Activated naive CD8-positive, alpha-beta T cell treated with anti-CD3 and anti-CD28 coated beads, Interleukin-2, amount 50 U/mL, for 24 hours (primary cell): ENCODE data around the gene BCAS1.

ENCODE experiments used
- ATAC-seq: fragments of 150-1000 bp; cut with Tn5 transposase; one replicate; pipeline ENCODE4 v1.10.0; 2021
- DNase-seq: peaks from one replicate; pipeline ENCODE4 v3.0.0; 2021
- H3K27ac Mint-ChIP-seq: one replicate; pipeline ENCODE4 v1.8.0; 2021; ENCODE audit warnings: mild to moderate bottlenecking, mixed read lengths
- H3K27me3 Mint-ChIP-seq: one replicate; pipeline ENCODE4 v1.8.0; 2021; ENCODE audit warnings: mixed read lengths
- H3K36me3 Mint-ChIP-seq: one replicate; pipeline ENCODE4 v1.8.0; 2021; ENCODE audit warnings: low read depth, mixed read lengths
- H3K4me1 Mint-ChIP-seq: one replicate; pipeline ENCODE4 v1.8.0; 2021; ENCODE audit warnings: mixed read lengths
- H3K4me3 Mint-ChIP-seq: one replicate; pipeline ENCODE4 v1.8.0; 2021; ENCODE audit warnings: mild to moderate bottlenecking, moderate library complexity, mixed read lengths
- H3K9me3 Mint-ChIP-seq: one replicate; pipeline ENCODE4 v1.8.0; 2021; ENCODE audit warnings: mixed read lengths

The BCAS1 gene

GRCh38 chr20:54070187-54070987, at the start of gene BCAS1:
Gene BCAS1 (minus strand): TSS chr20:54070594. CDS start chr20:54058718, 11,876 bp downstream.
- H3K36me3 Mint-ChIP-seq = no peaks in the 10 kb centered on the region
- ATAC-seq = no peak
- H3K9me3 Mint-ChIP-seq = no peaks in the 10 kb centered on the region
- peaks cover 6% of the 10 kb centered on the region for H3K4me1 Mint-ChIP-seq
- H3K27ac Mint-ChIP-seq = no peak within 1 kb of the TSS
- no peak for DNase-seq
- no peak within 1 kb of the TSS for H3K4me3 Mint-ChIP-seq
- H3K27me3 Mint-ChIP-seq = no peaks in the 10 kb centered on the region

GRCh38 chr20:54119744-54120143, 49.4 kb upstream of the BCAS1 start:
- no peak overlapping the region for H3K27ac Mint-ChIP-seq
- peaks cover 5% of the 10 kb centered on the region for H3K4me1 Mint-ChIP-seq
- H3K9me3 Mint-ChIP-seq = no peaks in the 10 kb centered on the region
- H3K27me3 Mint-ChIP-seq = peaks cover 2% of the 10 kb centered on the region
- H3K4me3 Mint-ChIP-seq = no peak overlapping the region
- no peaks in the 10 kb centered on the region for H3K36me3 Mint-ChIP-seq
- ATAC-seq = no peak
- no peak for DNase-seq

- peaks cover 4% of the 10 kb centered on the region for H3K4me1 Mint-ChIP-seq
- no peaks in the 10 kb centered on the region for H3K9me3 Mint-ChIP-seq
- DNase-seq = no peak
- no peak overlapping the region for H3K27ac Mint-ChIP-seq
- ATAC-seq = no peak
- peaks cover 5% of the 10 kb centered on the region for H3K27me3 Mint-ChIP-seq
- no peak overlapping the region for H3K4me3 Mint-ChIP-seq
- no peaks in the 10 kb centered on the region for H3K36me3 Mint-ChIP-seq
These were observed 48.0 kb upstream of the BCAS1 start for GRCh38 chr20:54118220-54119001.

- H3K36me3 Mint-ChIP-seq = no peaks in the 10 kb centered on the region
- no peak for ATAC-seq
These were observed 46.3 kb upstream of the BCAS1 start for GRCh38 chr20:54116550-54117235.

GRCh38 chr20:54115172-54115854, 44.9 kb upstream of the BCAS1 start:
- Mint-ChIP-seq H3K27ac (no peak overlapping the region), H3K36me3 (no peaks in the 10 kb centered on the region), H3K27me3 (peaks cover 7% of the 10 kb centered on the region), H3K4me1 (no peaks in the 10 kb centered on the region), H3K4me3 (no peak overlapping the region), H3K9me3 (no peaks in the 10 kb centered on the region)
- ATAC-seq (no peak), DNase-seq (no peak)

More at GRCh38 chr20:54116550-54117235, 46.3 kb upstream of the BCAS1 start:
- Mint-ChIP-seq H3K27me3 (peaks cover 5% of the 10 kb centered on the region), H3K9me3 (no peaks in the 10 kb centered on the region), H3K27ac (no peak overlapping the region), H3K4me1 (no peaks in the 10 kb centered on the region), H3K4me3 (no peak overlapping the region)
- DNase-seq = no peak

GRCh38 chr20:54114109-54114508, 43.7 kb upstream of the BCAS1 start:
- ATAC-seq = no peak
- Mint-ChIP-seq H3K4me1 (no peaks in the 10 kb centered on the region), H3K27me3 (peaks cover 7% of the 10 kb centered on the region), H3K9me3 (no peaks in the 10 kb centered on the region), H3K27ac (no peak overlapping the region), H3K4me3 (no peak overlapping the region), H3K36me3 (no peaks in the 10 kb centered on the region)
- no peak for DNase-seq

GRCh38 chr20:54113566-54113965, 43.2 kb upstream of the BCAS1 start:
- H3K27ac Mint-ChIP-seq = no peak overlapping the region
- no peak overlapping the region for H3K4me3 Mint-ChIP-seq
- ATAC-seq (no peak), DNase-seq (no peak)
- no peaks in the 10 kb centered on the region for H3K36me3 Mint-ChIP-seq
- no peaks in the 10 kb centered on the region for H3K9me3 Mint-ChIP-seq
- H3K27me3 Mint-ChIP-seq = peaks cover 7% of the 10 kb centered on the region
- no peaks in the 10 kb centered on the region for H3K4me1 Mint-ChIP-seq

- DNase-seq (no peak), ATAC-seq (no peak)
- peaks cover 7% of the 10 kb centered on the region for H3K27me3 Mint-ChIP-seq
- H3K27ac Mint-ChIP-seq = no peak overlapping the region
- H3K9me3 Mint-ChIP-seq = no peaks in the 10 kb centered on the region
- H3K36me3 Mint-ChIP-seq = no peaks in the 10 kb centered on the region
- H3K4me1 Mint-ChIP-seq = no peaks in the 10 kb centered on the region
- H3K4me3 Mint-ChIP-seq = no peak overlapping the region
These were observed 42.0 kb upstream of the BCAS1 start for GRCh38 chr20:54112221-54112884.

GRCh38 chr20:54111460-54111859, 41.1 kb upstream of the BCAS1 start:
- Mint-ChIP-seq H3K36me3 (no peaks in the 10 kb centered on the region), H3K9me3 (no peaks in the 10 kb centered on the region), H3K4me1 (no peaks in the 10 kb centered on the region), H3K27ac (no peak overlapping the region), H3K4me3 (no peak overlapping the region), H3K27me3 (peaks cover 7% of the 10 kb centered on the region)
- ATAC-seq = no peak
- no peak for DNase-seq

GRCh38 chr20:54110457-54110856, 40.1 kb upstream of the BCAS1 start:
- Mint-ChIP-seq H3K4me3 (no peak overlapping the region), H3K27me3 (peaks cover 7% of the 10 kb centered on the region), H3K4me1 (no peaks in the 10 kb centered on the region), H3K36me3 (no peaks in the 10 kb centered on the region), H3K27ac (no peak overlapping the region), H3K9me3 (no peaks in the 10 kb centered on the region)
- DNase-seq = no peak
- no peak for ATAC-seq

- no peak for DNase-seq
These were observed 39.6 kb upstream of the BCAS1 start for GRCh38 chr20:54110041-54110440.

GRCh38 chr20:54108817-54109216, 38.4 kb upstream of the BCAS1 start:
- H3K4me1 Mint-ChIP-seq = no peaks in the 10 kb centered on the region
- H3K4me3 Mint-ChIP-seq = no peak overlapping the region
- H3K27ac Mint-ChIP-seq = no peak overlapping the region
- H3K9me3 Mint-ChIP-seq = no peaks in the 10 kb centered on the region
- H3K36me3 Mint-ChIP-seq = no peaks in the 10 kb centered on the region
- peaks cover 4% of the 10 kb centered on the region for H3K27me3 Mint-ChIP-seq
- ATAC-seq (no peak), DNase-seq (no peak)

More at GRCh38 chr20:54110041-54110440, 39.6 kb upstream of the BCAS1 start:
- H3K27me3 Mint-ChIP-seq = peaks cover 7% of the 10 kb centered on the region
- H3K9me3 Mint-ChIP-seq = no peaks in the 10 kb centered on the region
- no peaks in the 10 kb centered on the region for H3K36me3 Mint-ChIP-seq
- no peaks in the 10 kb centered on the region for H3K4me1 Mint-ChIP-seq
- no peak for ATAC-seq
- no peak overlapping the region for H3K27ac Mint-ChIP-seq
- no peak overlapping the region for H3K4me3 Mint-ChIP-seq

GRCh38 chr20:54108326-54108642, 37.9 kb upstream of the BCAS1 start:
- no peak for ATAC-seq
- Mint-ChIP-seq H3K36me3 (no peaks in the 10 kb centered on the region), H3K9me3 (no peaks in the 10 kb centered on the region), H3K4me3 (no peak overlapping the region), H3K4me1 (peaks cover under 1% of the 10 kb centered on the region), H3K27ac (no peak overlapping the region), H3K27me3 (peaks cover 3% of the 10 kb centered on the region)
- DNase-seq = no peak
